Dermis lymphatic vessel endothelial cell (primary cell): ENCODE data around the gene HINT2. TPM values are rescaled to one million over a fixed set of nuclear protein-coding genes. Genes with fewer than 3 reads are reported as not detected.

Experiments used
- total RNA-seq: library from RNA; depleted of rRNA; stranded (reverse); fragments of >200 nt; gene quantifications from 2 replicates; pipeline ENCODE4 v1.2.1, GENCODE V29; 2014

Gene HINT2
- total RNA-seq: 4.6 and 5.7 TPM in 2 replicates

GRCh38 chr9:35814841-35815543 lies at the start of gene HINT2:
HINT2 (minus strand) TSS chr9:35815042; CDS start chr9:35814979, 63 bp downstream.

GRCh38 chr9:35829084-35829763 lies 14.4 kb upstream of the HINT2 start, which contains the start of gene TMEM8B:
TMEM8B (plus strand) TSS chr9:35829228; CDS start chr9:35829448, 220 bp downstream.

GRCh38 chr9:35828716-35829083 lies 13.9 kb upstream of the HINT2 start, which contains the start of gene FAM221B:
FAM221B (minus strand) TSS chr9:35828732; CDS start chr9:35826161, 2,571 bp downstream.

DNA sequence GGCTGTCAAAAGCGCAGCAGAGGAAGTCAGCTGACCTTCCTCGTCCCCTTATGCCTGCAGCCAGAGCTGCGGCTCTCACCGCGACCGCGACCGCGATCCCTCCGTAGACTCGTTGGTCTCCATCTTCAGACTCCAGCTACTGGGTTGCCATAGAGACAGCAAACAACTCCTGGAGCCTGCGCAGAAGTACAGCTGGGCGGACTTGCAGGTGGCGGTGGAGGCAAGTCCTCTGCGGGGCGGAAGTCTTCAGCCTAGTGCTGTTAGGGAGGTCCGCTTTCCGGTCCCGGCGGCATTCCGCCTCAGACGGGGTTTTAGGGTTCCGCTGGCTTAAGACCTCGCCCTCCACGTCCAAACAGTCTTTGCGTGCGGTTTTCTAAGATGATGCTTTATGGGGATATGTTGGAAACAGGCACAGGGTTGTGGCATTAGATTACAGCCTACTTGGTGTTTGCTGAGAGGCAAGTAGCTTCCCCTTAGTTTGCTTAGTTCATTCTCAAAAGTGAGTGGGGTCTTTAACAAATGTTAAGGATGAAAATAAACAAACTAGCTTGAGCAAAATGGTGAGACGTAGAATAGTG lies 2.7 kb downstream of the HINT2 start, which contains the start of gene SPAG8:
Gene SPAG8 (minus strand): TSS at position 238 of the 578 bp plus-strand sequence. CDS start 115 bp downstream, at position 123.

DNA sequence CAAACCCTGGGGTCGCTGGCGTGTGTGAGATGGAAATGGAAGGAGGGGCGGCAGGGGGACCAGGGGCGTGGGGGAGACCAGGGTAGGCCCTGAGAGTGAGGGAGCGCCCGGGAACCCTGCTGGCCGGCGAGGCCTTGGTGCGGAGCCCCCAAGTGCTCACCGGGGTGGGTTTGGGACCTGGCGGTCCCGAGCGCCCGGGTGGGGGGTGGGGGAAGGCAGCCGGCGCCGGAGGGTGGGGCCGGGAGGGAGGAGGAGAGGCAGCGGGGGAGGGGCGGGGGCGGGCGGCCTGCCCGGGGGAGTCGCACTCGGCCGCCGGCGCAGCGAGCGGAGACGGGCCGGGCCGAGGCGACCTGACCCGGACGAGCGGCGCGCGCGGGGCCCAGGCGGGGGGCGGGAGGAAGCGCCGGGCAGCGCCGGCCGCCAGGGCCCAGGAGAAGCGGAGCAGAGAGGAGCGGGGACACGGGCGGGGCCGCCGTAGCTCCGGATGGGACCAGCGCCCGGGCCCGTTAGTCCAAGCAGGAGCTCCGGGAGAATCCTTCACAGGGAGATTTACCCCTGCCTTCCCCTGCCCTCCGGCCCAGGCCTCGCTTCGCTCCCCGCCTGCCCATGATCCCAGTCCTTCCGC lies 23.4 kb downstream of the HINT2 start, which contains the start of gene NPR2:
Gene NPR2 (plus strand): TSS at position 295 of the 625 bp plus-strand sequence. CDS start 818 bp downstream, outside the sequence.

Other genes with a start within 250 kb of the HINT2 start
- gene TESK1, start 209.8 kb downstream of the HINT2 start, total RNA-seq: 4.6 and 5.7 TPM in 2 replicates
- 0.09 and 0.11 TPM in 2 replicates for gene CD72, start 196.6 kb downstream of the HINT2 start, total RNA-seq
- gene SIT1, start 164.1 kb downstream of the HINT2 start, total RNA-seq: not detected in 2 replicates
- gene RMRP, start 157.0 kb downstream of the HINT2 start, total RNA-seq: 120,014 and 177,404 TPM in 2 replicates
- 11.4 and 15.2 TPM in 2 replicates for gene CCDC107, start 156.8 kb downstream of the HINT2 start, total RNA-seq
- gene ARHGEF39, start 149.8 kb downstream of the HINT2 start, total RNA-seq: 0.17 and 0.33 TPM in 2 replicates
- 0.09 TPM in 1 of 2 replicates, not detected in the other for gene CA9, start 141.1 kb downstream of the HINT2 start, total RNA-seq
- 5.7 and 12.2 TPM in 2 replicates for gene TPM2, start 125.1 kb downstream of the HINT2 start, total RNA-seq
- 252 and 274 TPM in 2 replicates for gene TLN1, start 82.8 kb downstream of the HINT2 start, total RNA-seq
- 33.7 and 42.5 TPM in 2 replicates for gene CREB3, start 82.4 kb downstream of the HINT2 start, total RNA-seq
- gene GBA2, start 65.8 kb downstream of the HINT2 start, total RNA-seq: 41.3 and 66.4 TPM in 2 replicates
- gene RGP1, start 65.8 kb downstream of the HINT2 start, total RNA-seq: 9.5 and 13.0 TPM in 2 replicates
- gene MSMP, start 60.8 kb downstream of the HINT2 start, total RNA-seq: 39.4 and 57.2 TPM in 2 replicates
- gene NPR2, start 23.5 kb downstream of the HINT2 start, total RNA-seq: 0.43 and 0.98 TPM in 2 replicates
- not detected in 2 replicates for gene SPAG8, start 2.8 kb downstream of the HINT2 start, total RNA-seq
- gene FAM221B, start 13.7 kb upstream of the HINT2 start, total RNA-seq: not detected in 2 replicates
- 0.11 and 0.17 TPM in 2 replicates for gene TMEM8B, start 14.2 kb upstream of the HINT2 start, total RNA-seq
- not detected in 2 replicates for gene OR13J1, start 55.4 kb upstream of the HINT2 start, total RNA-seq
- gene HRCT1, start 91.2 kb upstream of the HINT2 start, total RNA-seq: 0.43 and 0.98 TPM in 2 replicates
- 1.0 and 1.4 TPM in 2 replicates for gene SPAAR, start 94.4 kb upstream of the HINT2 start, total RNA-seq
- gene OR2S2, start 143.1 kb upstream of the HINT2 start, total RNA-seq: not detected in 2 replicates
- gene RECK, start 221.9 kb upstream of the HINT2 start, total RNA-seq: 29.6 and 29.9 TPM in 2 replicates